Measurements from ENCODE around the gene HBA1. TPM values are rescaled to one million over a fixed set of nuclear protein-coding genes. Genes with fewer than 3 reads are reported as not detected.

Gene HBA1
- total and polyA plus RNA-seq, 2 of the 8 experiments (the other 6 are each of a cell fraction or from before 2014, with no cell fraction given) = 2.3 TPM

GRCh38 chr16:160691-161190 lies 15.7 kb upstream of the HBA1 start:
- H4K20me1 ChIP-seq (replicated peaks in 1 of 2; ENCODE audit: control insufficient read depth in 1 of 2, insufficient read depth in 2 of 2, low read length in 2 of 2) = peaks cover 0 to 2% of the 10 kb centered on the region in 2 experiments
- H4K5ac ChIP-seq (ENCODE audit: insufficient read length, low read depth, low read length) = no peak overlapping the region
- ChIA-PET POLR2A (ENCODE audit: partially characterized antibody) (interaction anchor here (0.7 kb wide), 1 partner anchor 17 kb away, joined by 3 read pairs; no protein-coding TSS in a partner anchor), CTCF (ENCODE audit: partially characterized antibody) (interaction anchor here (1.2 to 2.4 kb wide), 3 partner anchors 19 to 54 kb away, joined by 6 to 9 read pairs (median 6); partner anchors contain the start of gene HBQ1)
- no peak overlapping the region for H3K9ac ChIP-seq (replicated peaks in 1 of 4; ENCODE audit: extremely low read depth in 1 of 4, low read depth in 3 of 4, low read length in 3 of 4)
- no peaks in the 10 kb centered on the region for H3K79me1 ChIP-seq (ENCODE audit: low read depth, low read length)
- H4K8ac ChIP-seq (ENCODE audit: extremely low read depth, insufficient read depth, low read length) = no peak overlapping the region; the same call in 1 of the 2 replicates
- peaks cover 2% of the 10 kb centered on the region; the same call in 1 of the 2 replicates for H3K23me2 ChIP-seq (ENCODE audit: low read depth, low read length)
- H4K91ac ChIP-seq (replicated peaks; ENCODE audit: insufficient read length, low read length) = no peak overlapping the region
- H2BK5ac ChIP-seq (ENCODE audit: low read depth, low read length) = no peak overlapping the region
- WGBS, 2 experiments (ENCODE audit: extremely low coverage in 1 of 2, insufficient coverage in 1 of 2, insufficient read length in 1 of 2, insufficient replicate concordance in 2 of 2, low coverage in 1 of 2, low lambda C conversion rate in 2 of 2, missing lambda C conversion rate in 1 of 2) = 81% methylated on average over 15 of the region's 18 CpGs; no CpG with 5 or more reads in 1 of the 2 experiments
- H2AFZ ChIP-seq (ENCODE audit: low read length) = no peak overlapping the region
- H3K27me3 ChIP-seq (replicated peaks in 1 of 4; ENCODE audit: control insufficient read depth in 3 of 4, extremely low read depth in 1 of 4, insufficient read depth in 3 of 4, low read length in 3 of 4) = peaks cover 8 to 27% (median 24%) of the 10 kb centered on the region in 4 experiments
- H3K4me2 ChIP-seq (ENCODE audit: insufficient read depth in 1 of 2, low read depth in 2 of 2, low read length in 2 of 2) = no peak overlapping the region
- no peaks in the 10 kb centered on the region for H3K9me3 ChIP-seq (ENCODE audit: insufficient read depth in 2 of 2, low read depth in 1 of 2, low read length in 1 of 2)
- no peak overlapping the region for H2AK5ac ChIP-seq (ENCODE audit: low read depth, low read length)
- H3K4ac ChIP-seq (replicated peaks; ENCODE audit: insufficient read length, low read depth, low read length) = no peak overlapping the region
- H3K23ac ChIP-seq (ENCODE audit: insufficient read length) = no peak overlapping the region
- no peak overlapping the region for H2BK12ac ChIP-seq (ENCODE audit: low read depth, low read length)
- H3K79me2 ChIP-seq (ENCODE audit: control insufficient read depth in 1 of 2, insufficient read depth in 2 of 2, low read length in 2 of 2) = no peaks in the 10 kb centered on the region
- H2BK15ac ChIP-seq (ENCODE audit: low read length) = no peak overlapping the region
- DNase-seq (ENCODE audit: low read depth in 1 of 2, low spot score in 2 of 2) = no peak
- H2BK20ac ChIP-seq (ENCODE audit: low read length) = no peak overlapping the region
- peaks cover 0 to 4% (median 2%) of the 10 kb centered on the region in 4 experiments; a peak in 5 of 7 replicates for H3K4me1 ChIP-seq (replicated peaks in 1 of 4; ENCODE audit: control insufficient read depth in 3 of 4, insufficient read depth in 4 of 4, low read length in 3 of 4)
- H2BK120ac ChIP-seq (replicated peaks; ENCODE audit: low read depth, low read length) = no peak overlapping the region
- FAIRE-seq = no peak
- no peak overlapping the region for H3K14ac ChIP-seq (ENCODE audit: insufficient read length)
- no peak for TF ChIP-seq SIX5 (IDR thresholded peaks at IDR 0.05; ENCODE audit: low read depth, low read length)
- no peak for TF ChIP-seq ATF3 (IDR thresholded peaks at IDR 0.05; ENCODE audit: insufficient read depth, low read depth, low read length)
- no peak for TF ChIP-seq SP4 (IDR thresholded peaks at IDR 0.05; ENCODE audit: low read length)
- no peak for TF ChIP-seq EP300 (IDR thresholded peaks at IDR 0.05; ENCODE audit: borderline replicate concordance in 1 of 2, low read depth in 2 of 2, low read length in 2 of 2)
- no peak for TF ChIP-seq SRF (IDR thresholded peaks at IDR 0.05; ENCODE audit: low read depth, low read length)
- TF ChIP-seq CTBP2 (IDR thresholded peaks at IDR 0.05; ENCODE audit: borderline replicate concordance, insufficient read depth, insufficient read length, low read length) = no peak
- no peak for TF ChIP-seq JUN (IDR thresholded peaks at IDR 0.05; ENCODE audit: low read depth, low read length)
- no peak for TF ChIP-seq E2F6 (IDR thresholded peaks at IDR 0.05)
- no peak overlapping the region for H3K56ac ChIP-seq (replicated peaks; ENCODE audit: insufficient read length, low read depth, low read length)
- H3K36me3 ChIP-seq (ENCODE audit: control insufficient read depth in 2 of 4, insufficient read depth in 4 of 4, low read length in 3 of 4) = peaks cover 0 to 2% (median 0%) of the 10 kb centered on the region in 4 experiments; a peak in 1 of 8 replicates
- H3K18ac ChIP-seq (ENCODE audit: extremely low read depth, low read length) = no peak overlapping the region
- no peak overlapping the region for H3K27ac ChIP-seq (ENCODE audit: low read depth, low read length)
- H3K4me3 ChIP-seq (ENCODE audit: extremely low read depth in 1 of 4, insufficient read depth in 2 of 4, low read depth in 3 of 4, low read length in 4 of 4) = no peak overlapping the region
